HepG2 (cell line): ENCODE data around the gene ARG2. TPM values are rescaled to one million over a fixed set of nuclear protein-coding genes. Genes with fewer than 3 reads are reported as not detected.

Source experiments
- ARNT2 ChIP-seq: sonication (generic); formaldehyde crosslinking; IDR thresholded peaks from 2 replicates; pipeline ENCODE4 v1.8.0; 2022; ENCODE audit warnings: mild to moderate bottlenecking, low read depth, missing genetic modification reagents, moderate library complexity
- ATM ChIP-seq: fragments of 450-650 bp; IDR thresholded peaks from 2 replicates; pipeline ENCODE4 v1.7.1; 2017; ENCODE audit warnings: mild to moderate bottlenecking, borderline replicate concordance
- CBX5 ChIP-seq: sonication (generic); formaldehyde crosslinking; IDR thresholded peaks from 2 replicates; pipeline ENCODE4 v1.4.0; 2020; ENCODE audit warnings: missing genetic modification reagents, borderline replicate concordance
- CENPBD1 ChIP-seq: sonication (generic); formaldehyde crosslinking; IDR thresholded peaks from 2 replicates; pipeline ENCODE4 v1.8.0; 2022; ENCODE audit warnings: missing genetic modification reagents, low read depth, mild to moderate bottlenecking, borderline replicate concordance
- HDAC2 ChIP-seq: sonication (generic); formaldehyde crosslinking; IDR thresholded peaks from 2 replicates; pipeline ENCODE4 v1.4.0; 2020; ENCODE audit warnings: missing genetic modification reagents
- KAT8 ChIP-seq: IDR thresholded peaks from 2 replicates; pipeline ENCODE4 v1.6.1; 2016; ENCODE audit warnings: missing genetic modification reagents, missing compliant biosample characterization
- MZF1 ChIP-seq: sonication (generic); formaldehyde crosslinking; IDR thresholded peaks from 2 replicates; pipeline ENCODE4 v1.8.1; 2023; ENCODE audit warnings: mild to moderate bottlenecking, missing genetic modification reagents, borderline replicate concordance
- NFAT5 ChIP-seq: sonication (generic); formaldehyde crosslinking; IDR thresholded peaks from 2 replicates; pipeline ENCODE4 v1.4.0; 2020; ENCODE audit warnings: missing genetic modification reagents
- PRMT3 ChIP-seq: sonication (generic); formaldehyde crosslinking; IDR thresholded peaks from 2 replicates; pipeline ENCODE4 v1.8.1; 2022; ENCODE audit warnings: low read depth, mild to moderate bottlenecking, moderate library complexity, missing genetic modification reagents, borderline replicate concordance
- TCF12 ChIP-seq, 2 experiments: fragments of 450-650 bp in 1 of 2; sonication (generic) in 1 of 2; formaldehyde crosslinking in 1 of 2; IDR thresholded peaks; 2 replicates each; pipeline versions ENCODE4 v1.6.1 to v1.8.0; 2017 to 2022; ENCODE audit warnings: antibody characterized with exemption in 1 of 2, mild to moderate bottlenecking in 1 of 2, missing genetic modification reagents in 1 of 2, moderate library complexity in 1 of 2
- THYN1 ChIP-seq: sonication (generic); formaldehyde crosslinking; IDR thresholded peaks from 2 replicates; pipeline ENCODE4 v1.8.1; 2023; ENCODE audit warnings: low read depth, mild to moderate bottlenecking, moderate library complexity, missing genetic modification reagents, borderline replicate concordance
- TOPORS ChIP-seq: sonication (generic); formaldehyde crosslinking; IDR thresholded peaks from 2 replicates; pipeline ENCODE4 v1.8.0; 2023; ENCODE audit warnings: mild to moderate bottlenecking, missing genetic modification reagents
- WIZ ChIP-seq: sonication (generic); formaldehyde crosslinking; IDR thresholded peaks from 2 replicates; pipeline ENCODE4 v1.5.1; 2020; ENCODE audit warnings: mild to moderate bottlenecking, missing genetic modification reagents
- ZNF136 ChIP-seq: sonication (generic); formaldehyde crosslinking; IDR thresholded peaks from 2 replicates; pipeline ENCODE4 v1.8.1; 2022; ENCODE audit warnings: low read depth, mild to moderate bottlenecking, moderate library complexity, missing genetic modification reagents
- ZNF235 ChIP-seq: sonication (generic); formaldehyde crosslinking; IDR thresholded peaks from 2 replicates; pipeline ENCODE4 v1.8.1; 2023; ENCODE audit warnings: mild to moderate bottlenecking, missing genetic modification reagents, borderline replicate concordance
- ZNF646 ChIP-seq: sonication (generic); formaldehyde crosslinking; IDR thresholded peaks from 2 replicates; pipeline ENCODE4 v1.9.0; 2021; ENCODE audit warnings: mild to moderate bottlenecking, missing genetic modification reagents
- ZNF773 ChIP-seq: sonication (generic); formaldehyde crosslinking; IDR thresholded peaks from 2 replicates; pipeline ENCODE4 v1.4.0; 2020; ENCODE audit warnings: missing genetic modification reagents, borderline replicate concordance
- ZSCAN9 ChIP-seq: IDR thresholded peaks from 2 replicates; pipeline ENCODE4 v1.6.1; 2016; ENCODE audit warnings: borderline replicate concordance
- polyA plus RNA-seq, 8 experiments: library from polyadenylated mRNA; depleted of rRNA in 3 of 8; stranded (reverse) in 7 of 8; unstranded in 1 of 8; fragments of >200 nt; fragmentation: Illumina TruSeq in 4 of 8; extraction: Trizol in 4 of 8; gene quantifications; 2 replicates each; pipeline versions ENCODE4 v1.2.1 to v1.2.3, GENCODE V29; 2011 to 2016; ENCODE audit warnings: low read depth in 4 of 8, missing spikeins in 1 of 8, mixed read lengths in 1 of 8; ENCODE audit not compliant: insufficient read depth in 1 of 8
- total RNA-seq, 5 experiments: library from RNA; depleted of rRNA; stranded (reverse); fragments of >200 nt; fragmentation: Illumina TruSeq; extraction: Trizol; gene quantifications; 2 replicates each; pipeline ENCODE4 v1.2.3, GENCODE V29; 2016; ENCODE audit warnings: low read depth in 1 of 5

The ARG2 gene
- total and polyA plus RNA-seq, 2 of the 13 experiments (the other 11 are each of a cell fraction or from before 2014, with no cell fraction given): 37.5 to 73.6 TPM

GRCh38 chr14:67694791-67695393, 75.2 kb downstream of the ARG2 start (continued):
- TF ChIP-seq TCF12 (IDR thresholded peaks at IDR 0.05) (no peak), TCF12 (CRISPR knock-in tag; IDR thresholded peaks at IDR 0.05) (no peak), ZNF773 (no peak), WIZ (CRISPR knock-in tag) (no peak), ARNT2 (no peak), MZF1 (CRISPR knock-in tag) (no peak), TOPORS (0 out of 2 replicates have a peak, but pooled peaks have one; percentile 55), ZNF646 (no peak), HDAC2 (CRISPR knock-in tag) (peak; percentile 47; the same call in 1 of the 2 replicates), CENPBD1 (CRISPR knock-in tag) (no peak), THYN1 (CRISPR knock-in tag) (no peak), NFAT5 (CRISPR knock-in tag) (no peak), CBX5 (no peak), ZNF136 (CRISPR knock-in tag) (no peak), ATM (no peak), ZNF235 (CRISPR knock-in tag) (no peak), KAT8 (CRISPR knock-in tag) (no peak), PRMT3 (CRISPR knock-in tag) (peak; percentile 28; the same call in 1 of the 2 replicates), ZSCAN9 (CRISPR knock-in tag) (no peak)
